GM19043 (cell line): ENCODE results near the gene PPP1R14C.

Experiments
- ATAC-seq: cut with Tn5 transposase; IDR thresholded peaks from one replicate; pipeline ENCODE4 v1.9.1; 2021; ENCODE audit warnings: low read depth; ENCODE audit not compliant: unreplicated experiment

The PPP1R14C gene

DNA sequence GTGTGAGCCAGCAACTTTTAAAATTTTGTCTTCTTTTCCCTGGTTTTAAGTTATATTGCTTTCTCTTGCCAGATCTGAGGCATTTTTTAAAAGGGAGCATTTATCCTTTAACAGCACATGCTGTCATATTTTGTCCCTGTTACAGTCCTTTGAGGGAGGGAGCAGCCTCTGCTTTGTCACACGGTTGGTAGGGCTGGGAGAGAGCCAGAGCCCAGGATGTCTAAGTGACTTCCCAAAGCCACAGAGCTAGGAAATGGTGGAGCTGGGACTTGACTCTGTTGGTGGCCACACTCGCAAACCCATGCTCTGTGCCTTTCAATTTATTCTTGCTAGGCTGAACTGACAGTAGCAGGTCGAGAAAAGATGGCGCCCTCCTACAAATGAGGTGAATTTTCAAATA, 145.6 kb downstream of the PPP1R14C start:
- no peak for ATAC-seq

DNA sequence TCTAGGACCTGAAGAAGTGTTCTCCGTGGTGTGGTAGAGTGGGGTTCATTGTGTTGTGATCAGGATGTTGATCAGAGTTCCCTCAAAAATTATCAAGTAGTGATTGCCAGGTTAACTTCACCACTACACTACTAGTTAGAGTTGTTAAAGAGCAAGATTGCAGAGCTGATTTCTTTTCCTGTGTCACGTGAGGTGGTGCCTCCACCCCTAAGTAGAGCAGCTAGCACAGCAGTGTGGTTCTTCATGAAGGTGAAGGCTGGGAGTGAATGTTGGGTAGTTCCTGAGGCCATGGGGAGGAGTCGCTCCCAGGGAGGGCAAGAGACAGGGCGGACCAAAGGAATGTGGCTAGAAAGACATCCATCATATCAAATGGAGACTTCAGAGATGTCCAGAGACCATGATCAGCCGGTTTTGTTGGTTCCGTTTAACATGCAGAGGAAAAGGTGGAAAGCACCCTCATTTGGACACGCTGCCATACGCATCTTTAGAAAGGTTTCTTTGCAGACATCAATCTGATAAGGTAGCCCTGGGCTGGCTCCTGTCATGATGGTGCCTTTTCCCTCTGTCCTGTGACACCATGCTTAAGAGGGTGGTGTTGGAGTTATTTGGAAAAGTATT, 146.7 kb downstream of the PPP1R14C start:
- ATAC-seq = no peak

DNA sequence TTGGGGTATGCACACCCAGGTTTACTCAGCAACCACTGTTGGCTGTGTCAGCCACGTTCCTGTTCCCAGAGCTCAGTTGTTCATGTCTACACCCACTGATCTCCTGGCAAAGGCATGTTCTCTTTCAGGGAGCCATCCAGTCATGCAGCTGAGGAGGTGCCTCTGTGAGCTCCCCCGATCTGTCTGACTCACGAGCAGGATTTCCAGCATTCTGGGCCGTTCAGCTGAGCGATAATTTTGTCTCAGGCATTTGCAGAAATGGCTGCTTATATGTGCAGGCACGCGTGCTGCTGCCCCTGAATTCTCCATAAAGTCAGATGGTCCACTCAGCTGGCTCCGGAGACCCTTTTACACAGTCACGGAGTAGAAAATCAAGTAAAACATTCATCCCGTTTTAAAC, 147.6 kb downstream of the PPP1R14C start:
- ATAC-seq = no peak

DNA sequence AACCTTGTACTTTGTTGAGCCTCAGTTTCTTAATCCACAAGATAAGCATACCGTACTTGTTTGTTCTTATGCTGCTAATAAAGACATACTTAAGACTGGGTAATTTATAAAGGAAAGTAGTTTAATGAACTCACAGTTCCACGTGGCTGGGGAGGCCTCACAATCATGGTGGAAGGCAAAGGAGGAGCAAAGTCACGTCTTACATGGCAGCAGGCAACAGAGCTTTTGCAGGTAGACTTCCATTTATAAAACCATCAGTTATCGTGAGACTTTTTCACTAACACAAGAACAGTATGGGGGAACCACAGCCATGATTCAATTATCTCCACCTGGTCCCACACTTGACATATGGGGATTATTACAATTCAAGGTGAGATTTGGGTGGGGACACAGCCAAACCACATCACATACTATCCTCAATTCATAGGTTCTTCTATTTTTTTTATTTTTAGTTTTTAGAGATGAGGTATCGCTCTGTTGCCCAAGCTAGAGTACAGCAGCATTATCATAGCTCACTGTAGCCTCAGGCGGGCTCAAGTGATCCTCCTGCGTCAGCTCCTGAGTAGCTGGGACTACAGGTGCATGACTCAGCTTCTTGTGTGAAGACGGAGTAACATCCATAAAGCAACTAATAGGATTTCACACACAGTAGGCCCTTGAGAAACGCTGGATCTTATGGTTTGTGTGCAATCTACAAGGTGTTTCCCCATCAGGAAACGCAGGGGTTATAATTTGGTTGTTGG, 149.3 kb downstream of the PPP1R14C start:
- ATAC-seq = no peak

DNA sequence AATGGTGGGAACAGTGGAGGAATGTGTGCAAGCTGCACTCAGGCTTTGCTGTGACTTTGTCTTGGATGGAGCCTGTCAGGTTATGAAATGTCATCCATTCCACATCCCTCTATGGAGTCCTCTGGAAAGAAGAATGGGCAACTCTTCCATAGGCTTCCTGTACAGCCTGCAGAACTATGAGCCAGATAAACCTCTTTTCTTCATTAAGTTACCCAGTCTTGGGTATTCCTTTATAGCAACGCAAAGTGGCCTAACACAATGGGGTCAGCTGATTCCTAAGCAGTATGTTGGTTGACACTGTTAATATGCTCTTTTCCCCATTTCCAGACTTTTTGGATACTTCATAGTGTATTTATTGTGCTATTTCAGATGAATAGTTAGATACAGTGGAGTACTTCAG, 150.2 kb downstream of the PPP1R14C start:
- no peak for ATAC-seq

DNA sequence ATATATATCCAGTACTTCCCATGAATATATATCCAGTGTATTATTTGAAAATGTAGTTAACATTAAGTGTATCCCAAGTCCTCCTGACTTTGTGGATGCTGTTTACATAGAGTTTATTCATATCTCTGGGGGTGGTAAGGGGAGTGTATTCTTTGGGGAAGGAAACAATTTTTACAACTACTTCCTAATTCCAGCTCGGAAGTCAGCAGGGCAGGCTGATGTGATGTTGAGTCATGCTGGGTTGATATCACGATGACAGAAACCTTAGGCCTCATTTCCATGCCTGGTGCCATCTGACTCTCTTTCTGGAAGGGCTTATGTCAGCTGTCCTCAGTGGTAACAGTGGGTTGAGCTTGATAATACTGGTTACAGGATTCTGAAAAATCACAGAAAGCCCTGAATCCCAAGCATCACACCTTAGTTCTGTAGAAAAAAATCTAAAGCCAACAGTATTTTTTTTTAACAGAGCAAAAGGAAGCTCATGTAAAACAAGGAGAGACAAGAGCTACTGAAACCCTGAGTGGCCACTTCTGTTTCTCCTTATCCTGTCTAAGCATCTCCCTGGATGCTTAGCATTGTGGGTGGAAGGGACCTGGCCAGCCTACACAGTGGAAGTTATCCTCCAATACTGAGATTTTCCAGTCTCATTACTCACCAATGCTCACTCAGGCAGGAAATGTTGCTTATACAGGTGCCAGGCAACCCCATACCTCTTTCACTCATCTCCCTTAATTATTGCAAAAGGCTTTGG, 150.8 kb downstream of the PPP1R14C start:
- ATAC-seq = no peak

DNA sequence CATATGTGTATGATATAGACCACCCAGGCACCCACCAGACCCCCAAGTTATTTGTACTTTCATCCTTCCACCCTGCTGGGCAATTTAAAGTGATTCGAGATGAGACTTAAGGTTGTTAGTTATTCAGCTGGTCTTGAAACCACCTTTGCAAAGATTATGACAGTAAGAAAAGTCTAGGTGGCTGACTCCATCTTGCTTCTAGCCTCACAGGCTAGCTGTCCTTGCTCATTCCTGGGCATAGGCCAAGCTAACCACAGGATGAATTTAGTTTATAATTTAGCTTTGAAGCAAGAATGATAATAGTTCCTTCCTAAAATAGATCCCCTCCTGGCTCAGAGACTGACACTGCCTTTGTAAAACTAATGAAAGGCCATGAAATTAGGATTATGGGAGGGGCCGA, 154.0 kb downstream of the PPP1R14C start:
- ATAC-seq = no peak

DNA sequence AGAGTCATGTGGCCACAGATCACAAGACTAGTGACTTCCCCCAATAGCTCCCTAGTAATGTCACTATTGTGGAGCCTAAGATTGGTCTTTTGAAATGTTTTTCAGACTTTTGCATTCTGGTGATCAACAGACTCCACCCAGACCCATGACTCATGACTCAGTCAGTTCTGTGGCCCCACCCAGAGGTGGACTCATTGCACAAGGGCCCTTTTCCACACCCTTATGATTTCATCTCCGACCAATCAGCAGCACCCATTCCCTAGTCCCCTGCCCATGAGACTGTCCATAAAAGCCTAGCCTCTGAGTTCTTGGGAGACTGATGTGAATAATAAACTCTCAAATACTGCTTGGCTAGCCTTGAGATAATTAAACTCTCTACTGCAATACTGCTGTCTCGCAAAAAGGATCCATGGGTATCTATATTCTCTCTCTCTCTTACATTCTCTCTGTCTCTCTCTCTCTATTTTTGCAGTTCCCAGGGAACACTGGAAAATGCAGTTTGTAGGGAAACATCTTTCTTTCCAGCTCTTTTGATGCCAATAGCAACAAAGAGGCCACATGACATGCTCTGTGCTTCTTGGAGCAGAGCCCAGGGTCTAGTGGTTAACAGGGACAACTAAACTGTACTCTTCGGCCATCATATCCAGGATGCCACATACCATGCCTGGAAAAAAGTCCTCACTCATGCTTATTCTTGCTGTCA, 154.6 kb downstream of the PPP1R14C start:
- ATAC-seq = no peak

DNA sequence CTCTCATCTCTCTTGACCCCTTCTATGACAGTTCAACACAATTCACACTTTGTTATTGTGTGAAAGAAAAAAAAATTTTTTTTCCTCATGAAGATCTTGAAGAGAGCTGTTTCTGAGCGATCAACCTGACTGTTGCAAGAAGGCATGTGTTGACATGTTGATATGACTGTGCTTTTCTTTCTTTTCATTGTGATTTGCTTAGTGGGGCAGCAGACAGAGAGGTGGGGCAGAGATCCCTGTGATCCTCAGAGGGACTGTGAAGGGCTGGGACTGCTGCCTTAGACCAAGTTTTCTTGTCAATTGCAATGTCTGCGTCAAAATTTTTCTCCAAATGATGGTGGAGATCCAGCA, 155.2 kb downstream of the PPP1R14C start:
- no peak for ATAC-seq

DNA sequence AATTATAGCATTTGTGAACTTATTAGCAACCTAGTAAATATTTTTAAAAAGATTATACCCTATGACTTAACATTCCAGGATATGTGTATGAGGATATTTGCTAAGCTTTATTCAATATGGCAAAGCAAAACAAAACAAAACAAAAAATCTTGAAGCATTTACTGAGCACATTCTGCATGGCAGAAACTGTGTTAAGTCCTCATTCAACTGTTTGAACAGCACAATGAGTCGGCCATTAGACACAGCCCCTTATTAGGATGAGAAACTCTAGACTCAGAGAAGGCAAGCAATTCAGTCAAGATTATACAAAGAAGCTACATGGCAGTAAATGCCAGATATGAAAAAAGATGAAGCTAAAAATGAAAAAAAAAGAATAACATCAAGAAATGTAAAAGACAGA, 155.8 kb downstream of the PPP1R14C start:
- ATAC-seq = no peak
